Thoracic aorta (tissue), 2 donors: ENCODE results near the gene MTERF1. TPM values are rescaled to one million over a fixed set of nuclear protein-coding genes. Genes with fewer than 3 reads are reported as not detected.

ENCODE experiments used
- ATAC-seq: fragments of 150-250 bp; one replicate; pipeline ENCODE4 v1.8.0; 2017; ENCODE audit warnings: low read depth; ENCODE audit not compliant: insufficient number of reproducible peaks, low FRiP score
- DNase-seq: peaks from one replicate; pipeline ENCODE4 v3.0.0-alpha.2; 2020; ENCODE audit warnings: low spot score
- H3K27ac ChIP-seq, 2 donors: fragments of 200-600 bp; sonication (generic); 1 replicate in 1 of 2; 2 replicates in 1 of 2; pipeline ENCODE4 v1.5.1; 2016; ENCODE audit warnings: mild to moderate bottlenecking in 2 of 2, moderate library complexity in 2 of 2
- H3K27me3 ChIP-seq: fragments of 200-600 bp; sonication (generic); replicated peaks from 2 replicates; pipeline ENCODE4 v1.6.0; 2016; ENCODE audit warnings: mild to moderate bottlenecking; ENCODE audit not compliant: insufficient read depth
- H3K36me3 ChIP-seq: fragments of 200-600 bp; sonication (generic); one replicate; pipeline ENCODE4 v1.5.1; 2016
- H3K4me1 ChIP-seq, 2 donors: fragments of 200-600 bp; sonication (generic); 1 replicate in 1 of 2; 2 replicates in 1 of 2; pipeline versions ENCODE4 v1.5.1 to v1.6.0; 2016; ENCODE audit warnings: low read depth in 2 of 2, mild to moderate bottlenecking in 1 of 2; ENCODE audit not compliant: control insufficient read depth in 1 of 2
- H3K4me3 ChIP-seq: fragments of 200-600 bp; sonication (generic); 2 replicates; pipeline ENCODE4 v1.5.1; 2016; ENCODE audit warnings: mild to moderate bottlenecking
- H3K9me3 ChIP-seq: fragments of 200-600 bp; sonication (generic); 2 replicates; pipeline ENCODE4 v1.5.1; 2016
- total RNA-seq, 2 donors: library from RNA; depleted of rRNA; stranded (reverse); fragments of >200 nt; gene quantifications; one replicate each; pipeline versions ENCODE4 v1.1.0 to v1.2.3, GENCODE V29; 2016
- TF ChIP-seq, protein P1 (sequence below): fragments of 200-600 bp; sonication (generic); IDR thresholded peaks from one replicate; pipeline ENCODE4 v1.5.1; 2019; ENCODE audit warnings: antibody characterized with exemption

MTERF1 gene
- total RNA-seq, 2 donors from 2014 or later: 6.1 to 13.3 TPM

- ATAC-seq: no peak
Observed at GRCh38 chr7:91827169-91827568, 53.3 kb downstream of the MTERF1 start.

GRCh38 chr7:91826377-91826776 is 54.1 kb downstream of the MTERF1 start:
- Histone ChIP-seq H3K9me3 (peaks cover 5% of the 10 kb centered on the region), H3K27me3 (no peaks in the 10 kb centered on the region), H3K27ac (no peak overlapping the region), H3K36me3 (no peaks in the 10 kb centered on the region), H3K4me1 (no peaks in the 10 kb centered on the region), H3K4me3 (no peak overlapping the region)
- TF ChIP-seq, protein P1, sequence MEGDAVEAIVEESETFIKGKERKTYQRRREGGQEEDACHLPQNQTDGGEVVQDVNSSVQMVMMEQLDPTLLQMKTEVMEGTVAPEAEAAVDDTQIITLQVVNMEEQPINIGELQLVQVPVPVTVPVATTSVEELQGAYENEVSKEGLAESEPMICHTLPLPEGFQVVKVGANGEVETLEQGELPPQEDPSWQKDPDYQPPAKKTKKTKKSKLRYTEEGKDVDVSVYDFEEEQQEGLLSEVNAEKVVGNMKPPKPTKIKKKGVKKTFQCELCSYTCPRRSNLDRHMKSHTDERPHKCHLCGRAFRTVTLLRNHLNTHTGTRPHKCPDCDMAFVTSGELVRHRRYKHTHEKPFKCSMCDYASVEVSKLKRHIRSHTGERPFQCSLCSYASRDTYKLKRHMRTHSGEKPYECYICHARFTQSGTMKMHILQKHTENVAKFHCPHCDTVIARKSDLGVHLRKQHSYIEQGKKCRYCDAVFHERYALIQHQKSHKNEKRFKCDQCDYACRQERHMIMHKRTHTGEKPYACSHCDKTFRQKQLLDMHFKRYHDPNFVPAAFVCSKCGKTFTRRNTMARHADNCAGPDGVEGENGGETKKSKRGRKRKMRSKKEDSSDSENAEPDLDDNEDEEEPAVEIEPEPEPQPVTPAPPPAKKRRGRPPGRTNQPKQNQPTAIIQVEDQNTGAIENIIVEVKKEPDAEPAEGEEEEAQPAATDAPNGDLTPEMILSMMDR: no peak
- no peak for ATAC-seq
- no peak for DNase-seq

More at GRCh38 chr7:91827169-91827568, 53.3 kb downstream of the MTERF1 start:
- DNase-seq: no peak
- Histone ChIP-seq H3K9me3 (no peaks in the 10 kb centered on the region), H3K27me3 (no peaks in the 10 kb centered on the region), H3K36me3 (no peaks in the 10 kb centered on the region), H3K27ac (no peak overlapping the region), H3K4me3 (no peak overlapping the region), H3K4me1 (no peaks in the 10 kb centered on the region)
- TF ChIP-seq, protein P1: no peak

DNA sequence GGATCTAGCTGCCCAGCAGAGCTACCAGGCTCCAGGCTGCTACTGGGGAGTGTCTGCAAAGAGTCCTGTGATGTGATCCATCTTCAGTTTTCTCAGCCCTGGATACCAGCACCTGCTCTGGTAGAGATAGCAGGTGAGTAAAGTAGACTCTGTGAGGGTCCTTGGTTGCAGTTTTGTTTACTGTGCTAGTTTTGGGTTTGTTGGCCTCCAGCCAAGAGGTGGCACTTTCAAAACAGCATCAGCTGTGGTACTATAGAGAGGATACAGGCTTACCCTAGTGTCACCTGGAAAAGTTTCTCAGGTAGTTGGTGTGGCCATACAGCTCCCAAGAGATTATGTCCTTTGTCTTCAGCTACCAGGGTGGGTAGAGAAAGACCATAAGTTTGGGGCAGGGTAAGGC is 56.3 kb downstream of the MTERF1 start:
- H3K4me1 ChIP-seq: no peaks in the 10 kb centered on the region
- H3K9me3 ChIP-seq: peaks cover 18% of the 10 kb centered on the region
- no peaks in the 10 kb centered on the region for H3K36me3 ChIP-seq
- TF ChIP-seq, protein P1: no peak
- ATAC-seq (no peak), DNase-seq (no peak)
- H3K27me3 ChIP-seq: no peaks in the 10 kb centered on the region
- H3K27ac ChIP-seq: no peak overlapping the region
- H3K4me3 ChIP-seq: no peak overlapping the region

Other genes with a start within 250 kb of the MTERF1 start
- gene AKAP9, start 60.2 kb upstream of the MTERF1 start, total RNA-seq: 10 to 100 TPM; 49.8 to 72.1 TPM